ENCODE data around the gene KCNC1. TPM values are rescaled to one million over a fixed set of nuclear protein-coding genes. Genes with fewer than 3 reads are reported as not detected.
A peak's percentile ranks its signal among the peaks of the same experiment; 100 is the strongest.

The KCNC1 gene
- total and polyA plus RNA-seq, 2 of the 4 experiments (the other 2 are of a cell fraction), result 0.03 TPM; not detected in 1

DNA sequence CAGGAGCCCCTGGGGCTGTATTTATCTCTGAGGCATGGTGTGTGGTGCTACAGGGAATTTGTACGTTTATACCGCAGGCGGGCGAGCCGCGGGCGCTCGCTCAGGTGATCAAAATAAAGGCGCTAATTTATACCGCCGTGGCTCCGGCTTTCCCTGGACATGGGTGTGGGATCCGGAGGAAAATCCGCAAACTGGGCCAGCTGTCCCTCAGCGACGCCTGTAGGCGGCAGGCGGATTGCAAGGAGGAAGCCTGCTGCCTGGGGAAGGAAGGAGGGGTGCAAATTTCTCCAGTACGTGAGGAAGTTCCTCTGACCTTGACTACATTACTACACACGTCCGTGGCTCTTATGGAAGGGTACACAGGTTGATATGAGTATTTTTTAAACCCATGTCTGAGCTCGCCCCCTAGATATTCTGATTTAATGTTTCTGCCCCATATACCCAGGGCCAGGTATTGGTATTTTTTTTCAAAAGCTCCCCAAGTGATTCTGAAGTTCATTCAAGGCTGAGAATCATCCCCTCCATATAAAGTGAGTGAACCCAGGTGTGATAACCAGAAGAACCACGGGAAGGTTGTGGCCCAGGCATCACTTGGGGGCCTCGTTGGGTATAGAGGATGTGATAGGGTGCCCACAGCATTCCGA lies 12.5 kb upstream of the KCNC1 start:
- peak overlapping the region; percentile 23 for H2AFZ ChIP-seq (replicated peaks; ENCODE audit: low read length, poor library complexity)
- CTCF ChIA-PET, result interaction anchor here (1.5 kb wide), 1 partner anchor 9 kb away, joined by 3 read pairs; no protein-coding TSS in a partner anchor
- intact Hi-C loops (cut with micrococcal nuclease), result loop anchor here (1.0 to 2.0 kb wide), 2 partner anchors 33 to 123 kb away; no protein-coding TSS in a partner anchor
- no peak overlapping the region for H2AK9ac ChIP-seq (replicated peaks; ENCODE audit: low read depth, low read length, poor library complexity)
- H3K23ac ChIP-seq (ENCODE audit: low read depth, low read length), result no peak overlapping the region
- H3K9ac ChIP-seq (ENCODE audit: low read depth, low read length), result no peak overlapping the region
- no peak overlapping the region for H2BK15ac ChIP-seq (ENCODE audit: low read depth, low read length)
- H2BK120ac ChIP-seq (ENCODE audit: low read depth, low read length), result no peak overlapping the region
- no peak overlapping the region for H2BK20ac ChIP-seq (ENCODE audit: low read depth, low read length)
- no peak overlapping the region for H4K91ac ChIP-seq (ENCODE audit: insufficient read depth, low read depth, low read length)
- no peaks in the 10 kb centered on the region for H4K20me1 ChIP-seq (ENCODE audit: insufficient read depth, low read length)
- no peaks in the 10 kb centered on the region for H3K9me1 ChIP-seq (ENCODE audit: insufficient read depth, low read length)
- no peaks in the 10 kb centered on the region for H3K36me3 ChIP-seq (ENCODE audit: control insufficient read depth, insufficient read depth, low read length)
- H3K4me1 ChIP-seq (ENCODE audit: control insufficient read depth, insufficient read depth, low read length), result no peaks in the 10 kb centered on the region
- H3K4me2 ChIP-seq (ENCODE audit: low read depth, low read length), result no peak overlapping the region
- H3K79me1 ChIP-seq (ENCODE audit: low read depth in 1 of 2, low read length in 2 of 2), result no peaks in the 10 kb centered on the region
- ATAC-seq (ENCODE audit: low read depth), result 0 out of 2 replicates have a peak, but pooled peaks have one; percentile 30
- H2BK5ac ChIP-seq (ENCODE audit: low read depth, low read length, poor library complexity, severe bottlenecking), result no peak overlapping the region
- in situ Hi-C loops (cut with MboI; ENCODE audit: low sequenced_read_pairs), result no loop called here
- no peak overlapping the region for H4K5ac ChIP-seq (ENCODE audit: low read depth, low read length)
- H3K14ac ChIP-seq (replicated peaks; ENCODE audit: low read depth, low read length), result no peak overlapping the region
- no peak overlapping the region for H3K4ac ChIP-seq (ENCODE audit: low read depth, low read length)
- BruUV-seq (replicated peaks), result no TSS peak
- no peak overlapping the region for H3K18ac ChIP-seq (ENCODE audit: low read depth, low read length)
- dilution Hi-C loops (cut with HindIII; ENCODE audit: low sequenced_read_pairs, unreplicated experiment), result no loop called here
- POLR2A ChIA-PET (ENCODE audit: unreplicated experiment), result no interaction called here
- 5% methylated on average over 11 of the region's 25 CpGs; no CpG with 5 or more reads in 1 of the 2 experiments for WGBS, 2 experiments (ENCODE audit: extremely low coverage in 2 of 2, insufficient read length in 1 of 2)
- no peak overlapping the region for H3K4me3 ChIP-seq (ENCODE audit: insufficient read depth, low read depth, low read length)
- H3K56ac ChIP-seq (ENCODE audit: extremely low read depth, insufficient read depth, low read length), result no peak overlapping the region
- no peak overlapping the region for H4K8ac ChIP-seq (ENCODE audit: low read depth in 2 of 2, low read length in 2 of 2)
- H2AK5ac ChIP-seq (ENCODE audit: low read depth, low read length), result no peak overlapping the region
- peak; percentile 11 for DNase-seq
- no peak overlapping the region for H3K27ac ChIP-seq (ENCODE audit: insufficient read depth, low read length)
- H3K27me3 ChIP-seq (ENCODE audit: control insufficient read depth, insufficient read depth, low read length), result peaks cover 76% of the 10 kb centered on the region
- TF ChIP-seq RCOR1 (IDR thresholded peaks at IDR 0.05; ENCODE audit: insufficient replicate concordance, low read length) (no peak), NFE2L2 (IDR thresholded peaks at IDR 0.05; ENCODE audit: low read depth, low read length) (no peak), SMC3 (IDR thresholded peaks at IDR 0.05; ENCODE audit: low read depth, low read length) (peak; percentile 28; the same call in 1 of the 2 replicates), MAZ (IDR thresholded peaks at IDR 0.05; ENCODE audit: borderline replicate concordance, low read depth, low read length) (no peak), POLR2A (IDR thresholded peaks at IDR 0.05; ENCODE audit: low read depth, low read length) (no peak), BHLHE40 (IDR thresholded peaks at IDR 0.05; ENCODE audit: low read depth, low read length) (no peak), RFX5 (IDR thresholded peaks at IDR 0.05; ENCODE audit: low read depth, low read length) (no peak), CEBPB (IDR thresholded peaks at IDR 0.05; ENCODE audit: low read depth, low read length) (no peak), RAD21 (IDR thresholded peaks at IDR 0.05; ENCODE audit: low read length) (peak; percentile 23; the same call in 1 of the 2 replicates), FOS (IDR thresholded peaks at IDR 0.05; ENCODE audit: low read depth, low read length) (no peak)
- TF ChIP-seq, protein P1, sequence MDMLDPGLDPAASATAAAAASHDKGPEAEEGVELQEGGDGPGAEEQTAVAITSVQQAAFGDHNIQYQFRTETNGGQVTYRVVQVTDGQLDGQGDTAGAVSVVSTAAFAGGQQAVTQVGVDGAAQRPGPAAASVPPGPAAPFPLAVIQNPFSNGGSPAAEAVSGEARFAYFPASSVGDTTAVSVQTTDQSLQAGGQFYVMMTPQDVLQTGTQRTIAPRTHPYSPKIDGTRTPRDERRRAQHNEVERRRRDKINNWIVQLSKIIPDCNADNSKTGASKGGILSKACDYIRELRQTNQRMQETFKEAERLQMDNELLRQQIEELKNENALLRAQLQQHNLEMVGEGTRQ (IDR thresholded peaks at IDR 0.05; ENCODE audit: low read depth, low read length), result no peak
- TF ChIP-seq, protein P2, sequence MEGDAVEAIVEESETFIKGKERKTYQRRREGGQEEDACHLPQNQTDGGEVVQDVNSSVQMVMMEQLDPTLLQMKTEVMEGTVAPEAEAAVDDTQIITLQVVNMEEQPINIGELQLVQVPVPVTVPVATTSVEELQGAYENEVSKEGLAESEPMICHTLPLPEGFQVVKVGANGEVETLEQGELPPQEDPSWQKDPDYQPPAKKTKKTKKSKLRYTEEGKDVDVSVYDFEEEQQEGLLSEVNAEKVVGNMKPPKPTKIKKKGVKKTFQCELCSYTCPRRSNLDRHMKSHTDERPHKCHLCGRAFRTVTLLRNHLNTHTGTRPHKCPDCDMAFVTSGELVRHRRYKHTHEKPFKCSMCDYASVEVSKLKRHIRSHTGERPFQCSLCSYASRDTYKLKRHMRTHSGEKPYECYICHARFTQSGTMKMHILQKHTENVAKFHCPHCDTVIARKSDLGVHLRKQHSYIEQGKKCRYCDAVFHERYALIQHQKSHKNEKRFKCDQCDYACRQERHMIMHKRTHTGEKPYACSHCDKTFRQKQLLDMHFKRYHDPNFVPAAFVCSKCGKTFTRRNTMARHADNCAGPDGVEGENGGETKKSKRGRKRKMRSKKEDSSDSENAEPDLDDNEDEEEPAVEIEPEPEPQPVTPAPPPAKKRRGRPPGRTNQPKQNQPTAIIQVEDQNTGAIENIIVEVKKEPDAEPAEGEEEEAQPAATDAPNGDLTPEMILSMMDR (conservative IDR thresholded peaks at IDR 0.05; ENCODE audit: low read depth, low read length), result peak; percentile 40
- H3K9me3 ChIP-seq (ENCODE audit: control insufficient read depth, insufficient read depth, low read length), result no peaks in the 10 kb centered on the region
